GM18520 (cell line): ENCODE data around the gene COL19A1.
"Not testable (repeated sequence)": the region's sequence is repeated elsewhere in the genome, so short reads cannot be mapped to it uniquely, and the experiment has no call there.

Experiments
- ATAC-seq: cut with Tn5 transposase; IDR thresholded peaks from one replicate; pipeline ENCODE4 v1.9.1; 2021; ENCODE audit not compliant: unreplicated experiment

The COL19A1 gene

GRCh38 chr6:69866351-69866769 lies at the start of gene COL19A1:
COL19A1 (plus strand) TSS chr6:69866556; CDS start chr6:69879568, 13,012 bp downstream.
- ATAC-seq: peak; percentile 29

DNA sequence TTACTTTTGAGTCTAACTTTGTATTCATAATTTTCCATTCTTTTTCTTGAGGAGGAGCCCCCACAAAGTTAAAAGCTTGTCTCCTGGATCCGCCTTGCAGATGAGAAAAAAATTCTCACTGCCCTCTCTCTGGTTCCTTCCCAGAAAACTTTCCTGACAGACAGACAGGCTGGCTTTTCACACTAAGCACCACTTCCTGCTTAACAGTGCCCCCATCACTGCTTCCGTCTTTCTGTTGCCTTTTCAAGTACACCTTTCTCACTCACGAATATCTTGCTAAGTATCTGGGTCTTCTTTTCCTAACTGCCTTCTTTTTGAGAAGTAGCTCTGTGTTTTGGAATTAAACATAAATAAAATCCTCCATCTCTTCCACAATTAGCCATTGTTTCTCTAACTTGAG lies 49.8 kb upstream of the COL19A1 start:
- no peak for ATAC-seq

GRCh38 chr6:69817358-69817757 lies 49.0 kb upstream of the COL19A1 start:
- ATAC-seq: no peak

- ATAC-seq: no peak
These were observed 48.0 kb upstream of the COL19A1 start for GRCh38 chr6:69818223-69818930.

DNA sequence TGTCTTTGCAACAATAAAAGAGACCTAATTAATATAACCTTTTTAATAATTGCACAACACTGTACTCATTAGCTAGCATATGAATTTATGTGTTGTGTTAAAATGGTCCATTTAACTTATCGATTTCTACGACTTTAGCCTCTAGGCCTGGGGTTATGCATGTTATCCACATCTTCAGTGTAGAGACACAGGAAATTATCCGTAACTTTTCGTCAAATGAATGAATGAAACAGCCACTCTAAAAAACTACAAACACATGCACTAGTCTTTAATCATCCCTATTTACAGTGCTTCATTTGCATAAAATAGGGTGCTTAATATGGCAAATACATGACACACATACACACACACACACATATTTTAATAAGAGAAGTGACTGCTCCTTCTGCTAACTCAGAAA lies 47.2 kb upstream of the COL19A1 start:
- ATAC-seq: no peak

GRCh38 chr6:69820018-69820417 lies 46.3 kb upstream of the COL19A1 start:
- no peak for ATAC-seq

DNA sequence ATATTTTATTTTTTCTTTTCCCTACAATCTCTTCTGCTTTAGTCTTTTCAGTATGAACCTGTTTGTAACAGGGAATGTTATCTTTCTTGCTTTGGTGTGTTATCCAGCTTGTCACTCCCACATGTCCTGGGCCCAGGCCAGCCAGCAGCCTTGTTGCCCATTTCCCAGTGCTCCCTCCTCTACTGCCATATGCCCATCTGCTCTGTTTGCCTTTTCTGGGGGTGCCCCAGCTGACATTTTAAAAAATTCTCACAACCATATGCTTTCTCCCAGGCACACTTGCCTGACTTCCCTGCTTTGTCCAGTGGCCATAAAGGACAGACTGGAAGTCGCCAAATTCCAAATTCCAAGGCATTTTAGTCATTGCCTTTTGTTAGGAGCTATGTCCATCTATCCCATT lies 45.9 kb upstream of the COL19A1 start:
- ATAC-seq: no peak

DNA sequence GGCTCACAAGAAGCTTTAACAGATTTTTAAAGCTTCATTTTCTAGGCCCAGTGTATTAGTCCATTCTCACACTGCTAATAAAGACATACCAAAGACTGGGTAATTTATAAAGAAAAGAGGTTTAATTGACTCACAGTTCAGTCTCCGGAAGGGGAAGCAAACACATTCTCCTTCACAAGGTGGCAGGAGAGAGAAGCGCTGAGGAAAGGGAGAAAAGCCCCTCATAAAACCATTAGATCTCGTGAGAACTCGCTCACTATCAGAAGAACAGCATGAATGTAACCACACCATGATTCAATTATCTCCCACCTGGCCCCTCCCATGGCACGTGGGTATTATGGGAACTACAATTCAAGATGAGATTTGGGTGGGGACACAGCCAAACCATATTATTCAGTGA lies 42.0 kb upstream of the COL19A1 start:
- not testable (repeated sequence) for ATAC-seq

DNA sequence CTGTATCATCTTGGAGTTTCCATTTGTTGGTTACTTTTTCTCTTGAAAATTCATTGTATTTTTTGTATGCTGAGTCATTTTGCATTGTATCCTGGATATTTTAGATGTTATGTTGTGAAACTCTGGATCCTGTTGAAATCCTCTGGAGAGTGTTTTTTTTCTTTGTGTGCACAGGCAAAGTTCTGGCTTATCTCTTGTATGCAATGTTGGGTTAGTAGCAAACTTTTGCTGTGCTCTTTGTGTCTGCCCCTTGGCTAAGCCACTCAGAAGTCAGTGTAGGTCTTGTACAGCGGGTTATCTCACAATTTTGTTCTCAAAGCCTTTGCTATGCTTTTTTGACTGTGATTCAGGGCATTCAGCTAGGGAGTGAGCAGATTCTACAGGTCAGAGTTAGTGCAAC lies 40.5 kb upstream of the COL19A1 start:
- no peak for ATAC-seq

DNA sequence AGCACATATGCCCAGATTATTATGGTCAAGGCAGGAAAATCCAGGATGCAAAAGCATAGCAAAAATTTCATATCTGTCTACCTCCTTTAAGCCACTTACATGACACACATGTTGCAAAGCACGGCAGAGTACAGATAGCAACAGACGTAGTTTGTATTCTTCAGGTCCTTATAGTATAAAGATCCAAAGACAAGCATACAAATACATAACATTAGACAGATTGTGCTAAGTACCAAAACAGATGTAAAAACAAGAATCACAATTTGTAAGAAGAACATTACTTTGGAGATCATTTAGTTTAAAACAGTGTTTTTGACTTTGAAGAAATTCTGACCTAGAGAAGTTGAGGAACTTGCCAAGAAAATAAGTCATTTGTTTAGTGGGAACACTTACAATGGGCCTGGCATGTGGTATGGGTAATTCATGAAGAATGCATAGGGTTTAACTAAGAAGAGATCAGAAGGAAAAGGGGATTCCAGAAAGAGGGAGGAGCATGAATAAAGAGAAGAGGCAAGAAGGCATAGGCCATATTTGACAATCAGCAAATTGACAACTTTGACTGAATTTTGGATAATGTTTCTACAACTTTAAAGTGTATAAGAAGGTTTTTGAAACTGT lies 39.0 kb upstream of the COL19A1 start:
- ATAC-seq: no peak

GRCh38 chr6:69832558-69832957 lies 33.8 kb upstream of the COL19A1 start:
- no peak for ATAC-seq

- ATAC-seq: peak; percentile 66
These were observed 30.8 kb upstream of the COL19A1 start for GRCh38 chr6:69835414-69836179.

- ATAC-seq: no peak
These were observed 24.5 kb upstream of the COL19A1 start for GRCh38 chr6:69841862-69842261.

- ATAC-seq: peak; percentile 51
These were observed 23.2 kb upstream of the COL19A1 start for GRCh38 chr6:69843189-69843588.

GRCh38 chr6:69846312-69846711 lies 20.0 kb upstream of the COL19A1 start:
- ATAC-seq: no peak

DNA sequence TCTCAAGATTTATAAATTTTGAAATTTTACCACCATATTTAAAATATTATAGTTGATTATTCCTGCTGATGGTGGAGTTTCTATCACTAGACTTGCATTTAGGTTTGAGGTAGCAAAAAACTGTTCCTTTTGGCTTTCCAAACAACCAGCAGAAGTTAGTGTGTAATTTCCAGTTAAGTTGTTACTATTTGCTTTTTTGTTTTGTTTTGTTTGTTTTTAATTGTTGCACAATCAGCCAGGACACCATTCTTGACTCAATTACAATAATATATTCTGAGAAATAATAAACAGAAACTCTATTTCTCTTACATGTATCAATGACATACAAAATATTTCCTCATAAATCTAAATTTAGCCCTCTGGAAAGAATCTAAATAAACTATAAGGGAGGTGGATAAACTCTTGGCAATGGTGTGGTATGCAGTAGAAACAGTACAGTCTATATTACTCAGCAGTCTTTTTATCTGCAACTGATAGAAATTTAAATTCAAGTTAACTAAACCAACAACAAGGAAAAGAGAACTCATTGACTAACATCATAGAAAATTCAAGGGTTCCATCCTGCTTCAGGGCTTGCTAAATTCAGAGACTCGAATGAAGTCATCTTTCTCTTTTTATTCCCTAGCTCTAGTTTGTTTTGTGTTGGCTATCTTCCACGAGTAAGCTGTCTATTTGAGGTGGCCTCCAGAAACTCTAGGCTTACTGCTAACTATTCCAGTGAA lies 19.4 kb upstream of the COL19A1 start:
- ATAC-seq: no peak

DNA sequence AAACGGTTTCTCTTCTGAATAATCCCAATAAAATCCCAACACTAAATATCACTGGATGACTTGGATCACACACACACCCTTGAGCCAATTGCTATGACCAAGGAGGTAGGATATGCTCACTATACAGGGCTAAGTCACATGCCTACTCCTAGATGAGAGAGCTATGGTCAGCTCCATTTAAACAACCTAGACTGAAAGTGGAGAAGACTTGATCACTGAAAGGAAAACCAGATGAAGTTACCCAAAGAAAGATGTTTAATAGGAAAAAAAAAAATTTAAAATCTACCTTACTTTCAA lies 18.9 kb upstream of the COL19A1 start:
- ATAC-seq: no peak

DNA sequence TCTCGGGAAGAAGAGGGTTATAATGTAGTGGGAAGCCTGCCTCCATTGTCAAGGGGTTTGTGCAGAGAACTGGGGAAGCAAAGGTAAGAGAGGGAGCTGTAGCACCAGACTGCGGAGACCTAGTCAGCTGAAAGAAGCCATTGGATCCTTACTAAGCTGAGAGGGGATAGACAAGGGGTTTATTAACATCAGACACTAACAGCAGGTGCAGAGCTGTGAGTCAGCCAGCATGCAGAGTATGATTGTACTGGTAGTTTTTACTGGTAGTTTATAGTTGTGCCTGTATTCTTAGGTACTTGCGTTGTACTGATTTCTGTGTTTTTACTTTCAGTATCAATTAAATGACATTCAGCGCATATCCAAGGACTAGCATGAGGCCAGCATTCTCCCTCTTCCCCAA lies 17.8 kb upstream of the COL19A1 start:
- ATAC-seq: no peak

DNA sequence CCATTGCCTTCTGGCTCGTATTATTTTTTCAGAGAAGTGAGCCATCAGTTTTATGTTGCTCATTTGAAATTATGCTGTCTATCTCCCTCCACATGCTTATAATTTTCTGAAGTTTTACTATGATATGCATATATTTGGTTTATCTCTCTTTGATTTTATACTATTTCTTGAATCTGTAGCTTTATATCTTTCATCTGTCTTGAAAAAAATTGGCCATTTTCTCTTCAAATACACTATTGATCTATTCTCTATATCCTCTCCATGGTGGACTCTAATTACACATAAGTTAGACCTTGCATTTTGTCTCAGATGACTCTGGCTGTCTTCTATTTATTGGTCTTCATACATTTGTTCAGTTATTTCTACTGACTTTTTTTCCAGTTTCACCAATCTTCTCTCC lies 13.7 kb upstream of the COL19A1 start:
- no peak for ATAC-seq

DNA sequence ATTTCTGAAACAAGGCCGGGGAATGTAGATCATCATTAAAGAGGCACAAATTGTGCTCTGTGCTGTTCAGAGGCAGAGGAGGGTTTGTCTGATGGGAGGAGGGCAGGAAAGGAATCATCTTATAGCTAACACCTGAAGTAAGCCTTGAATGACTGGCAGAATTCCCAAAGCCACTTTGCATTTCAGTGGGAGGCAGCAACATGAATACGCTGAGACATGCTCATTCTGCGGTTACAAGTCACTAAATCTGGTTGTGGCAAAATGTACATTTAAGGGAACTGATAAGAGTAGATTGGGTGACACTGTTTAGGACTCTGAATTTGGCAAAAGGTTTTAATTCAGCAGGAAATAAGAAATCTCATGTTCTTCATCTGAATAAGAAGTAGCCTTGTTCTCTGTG lies 4.4 kb upstream of the COL19A1 start:
- ATAC-seq: no peak

- ATAC-seq: no peak
These were observed 2.6 kb upstream of the COL19A1 start for GRCh38 chr6:69863766-69864165.

DNA sequence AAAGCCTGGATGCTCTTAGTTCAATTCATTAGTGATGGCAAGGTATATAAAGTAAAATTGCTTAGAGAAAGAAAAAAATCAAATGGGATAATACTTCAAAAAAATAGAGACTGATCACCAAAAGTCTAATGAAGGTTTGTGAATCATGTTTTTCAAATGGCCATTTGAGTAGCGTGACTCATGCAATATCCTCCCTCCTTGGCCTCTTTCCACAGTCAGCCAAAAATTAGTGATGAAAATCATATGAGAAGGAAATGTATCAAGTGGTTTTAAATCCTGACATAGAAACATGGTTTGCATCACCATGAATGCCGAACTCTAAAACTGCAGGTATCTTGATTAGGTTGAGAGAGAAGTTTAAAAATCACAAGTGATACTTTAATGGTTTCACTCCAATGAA lies 1.2 kb upstream of the COL19A1 start:
- no peak for ATAC-seq
